Upper lobe of right lung (tissue), 1 donor: Measurements from ENCODE around the gene VPS41. TPM values are rescaled to one million over a fixed set of nuclear protein-coding genes. Genes with fewer than 3 reads are reported as not detected.

Source experiments
- ATAC-seq: fragments of 200-7000 bp; cut with Tn5 transposase; one replicate; pipeline ENCODE4 v1.9.1; 2020; ENCODE audit warnings: mild to moderate bottlenecking, moderate library complexity
- DNase-seq: peaks from one replicate; pipeline ENCODE4 v3.0.0-alpha.2; 2020
- H3K27ac ChIP-seq: fragments of 200-600 bp; one replicate; pipeline ENCODE4 v1.8.0; 2022
- H3K27me3 ChIP-seq: fragments of 200-600 bp; one replicate; pipeline ENCODE4 v1.8.0; 2022; ENCODE audit warnings: mild to moderate bottlenecking
- H3K36me3 ChIP-seq: fragments of 200-600 bp; one replicate; pipeline ENCODE4 v1.8.0; 2022
- H3K4me1 ChIP-seq: fragments of 200-600 bp; one replicate; pipeline ENCODE4 v1.8.0; 2022
- H3K4me3 ChIP-seq: fragments of 200-600 bp; one replicate; pipeline ENCODE4 v1.8.0; 2022; ENCODE audit warnings: mild to moderate bottlenecking
- H3K9me3 ChIP-seq: fragments of 200-600 bp; one replicate; pipeline ENCODE4 v1.8.0; 2022
- CTCF ChIP-seq: fragments of 200-600 bp; IDR thresholded peaks from one replicate; pipeline ENCODE4 v1.8.0; 2022; ENCODE audit warnings: antibody characterized with exemption
- intact Hi-C: fragments of 100-400 bp; cut with DNase I; formaldehyde crosslinking; loops from one replicate; pipeline ENCODE4 v1.11.0; 2022
- total RNA-seq: library from RNA; stranded (reverse); fragmentation: NEBNext Ultra II Directional; extraction: Animal tissue kit (Norgen Biotek cat#: 25700); gene quantifications from one replicate; pipeline ENCODE4 v1.2.1, GENCODE V29; 2021
- donor health status: DM: no; HTN: yes; CAD: no; lungs with severe emphysema.

The VPS41 gene
- total RNA-seq, 1 donor from 2014 or later, result 95.8 TPM

- DNase-seq (no peak), ATAC-seq (no peak)
- no peak overlapping the region for H3K27ac ChIP-seq
- TF ChIP-seq CTCF, result no peak
- H3K4me3 ChIP-seq, result no peak overlapping the region
- no peaks in the 10 kb centered on the region for H3K27me3 ChIP-seq
- intact Hi-C loops, result no loop called here
- no peaks in the 10 kb centered on the region for H3K36me3 ChIP-seq
- no peaks in the 10 kb centered on the region for H3K4me1 ChIP-seq
- H3K9me3 ChIP-seq, result no peaks in the 10 kb centered on the region
Measured at GRCh38 chr7:38881947-38882684, 26.9 kb downstream of the VPS41 start.

- Histone ChIP-seq H3K36me3 (no peaks in the 10 kb centered on the region), H3K9me3 (no peaks in the 10 kb centered on the region), H3K4me3 (no peak overlapping the region), H3K4me1 (no peaks in the 10 kb centered on the region), H3K27me3 (no peaks in the 10 kb centered on the region), H3K27ac (no peak overlapping the region)
- TF ChIP-seq CTCF, result no peak
- ATAC-seq (no peak), DNase-seq (no peak)
- intact Hi-C loops, result no loop called here
Measured at GRCh38 chr7:38881015-38881414, 28.0 kb downstream of the VPS41 start.

- ATAC-seq (no peak), DNase-seq (no peak)
- TF ChIP-seq CTCF, result no peak
- intact Hi-C loops, result no loop called here
- no peak overlapping the region for H3K4me3 ChIP-seq
- H3K9me3 ChIP-seq, result no peaks in the 10 kb centered on the region
- H3K36me3 ChIP-seq, result no peaks in the 10 kb centered on the region
- H3K27me3 ChIP-seq, result no peaks in the 10 kb centered on the region
- no peak overlapping the region for H3K27ac ChIP-seq
- H3K4me1 ChIP-seq, result no peaks in the 10 kb centered on the region
Measured at GRCh38 chr7:38880454-38880853, 28.5 kb downstream of the VPS41 start.

GRCh38 chr7:38880035-38880434 lies 29.0 kb downstream of the VPS41 start:
- intact Hi-C loops, result no loop called here
- TF ChIP-seq CTCF, result no peak
- ATAC-seq (no peak), DNase-seq (no peak)
- Histone ChIP-seq H3K36me3 (no peaks in the 10 kb centered on the region), H3K9me3 (no peaks in the 10 kb centered on the region), H3K27ac (no peak overlapping the region), H3K27me3 (no peaks in the 10 kb centered on the region), H3K4me1 (no peaks in the 10 kb centered on the region), H3K4me3 (no peak overlapping the region)

- H3K9me3 ChIP-seq, result no peaks in the 10 kb centered on the region
- no peaks in the 10 kb centered on the region for H3K4me1 ChIP-seq
- no peaks in the 10 kb centered on the region for H3K27me3 ChIP-seq
- no peak for TF ChIP-seq CTCF
- no peak overlapping the region for H3K27ac ChIP-seq
- H3K4me3 ChIP-seq, result no peak overlapping the region
- ATAC-seq (peak; percentile 15), DNase-seq (no peak)
- intact Hi-C loops, result no loop called here
- no peaks in the 10 kb centered on the region for H3K36me3 ChIP-seq
Measured at GRCh38 chr7:38878694-38879457, 30.1 kb downstream of the VPS41 start.
